ENCODE data around the gene TLE5. TPM values are rescaled to one million over a fixed set of nuclear protein-coding genes. Genes with fewer than 3 reads are reported as not detected.

Gene TLE5
- total and polyA plus RNA-seq, 7 donors = 390 to 786 (median 552) TPM

GRCh38 chr19:3071768-3072167, 9.5 kb upstream of the TLE5 start:
- DNase-seq (no peak), ATAC-seq (no peak)
- 24 to 48% (median 41%) methylated on average over 4 of the region's 4 CpGs for WGBS, 3 donors
- Histone ChIP-seq H3K36me3 (ENCODE audit: insufficient read depth in 1 of 2, low read depth in 1 of 2) (no peaks in the 10 kb centered on the region), H3K4me3 (no peak overlapping the region), H3K4me1 (peaks cover 20% of the 10 kb centered on the region), H3K27ac (no peak overlapping the region), H3K27me3 (ENCODE audit: insufficient read depth in 3 of 3, low read length in 2 of 3) (no peaks in the 10 kb centered on the region), H3K9me3 (no peaks in the 10 kb centered on the region)
- no peak for TF ChIP-seq CTCF (IDR thresholded peaks at IDR 0.05)
- intact Hi-C loops (cut with DNase I) = loop anchor here in 1 of 2 donors (10.0 kb wide), 1 partner anchor 53 kb away; no protein-coding TSS in a partner anchor

GRCh38 chr19:3068071-3068470, 5.8 kb upstream of the TLE5 start:
- Histone ChIP-seq H3K27me3 (ENCODE audit: insufficient read depth in 3 of 3, low read length in 2 of 3) (no peaks in the 10 kb centered on the region), H3K4me1 (peaks cover 12% of the 10 kb centered on the region), H3K36me3 (ENCODE audit: insufficient read depth in 1 of 2, low read depth in 1 of 2) (no peaks in the 10 kb centered on the region), H3K27ac (peak overlapping the region; percentile 79), H3K9me3 (no peaks in the 10 kb centered on the region), H3K4me3 (peak overlapping the region; percentile 49)
- ATAC-seq = peak; percentile 86 to 97 (median 89)
- peak; percentile 59 to 86 for DNase-seq
- TF ChIP-seq CTCF (IDR thresholded peaks at IDR 0.05) = no peak
- WGBS, 3 donors = 18 to 46% (median 43%) methylated on average over 21 of the region's 21 CpGs
- intact Hi-C loops (cut with DNase I) = no loop called here

- Histone ChIP-seq H3K27me3 (ENCODE audit: insufficient read depth in 3 of 3, low read length in 2 of 3) (no peaks in the 10 kb centered on the region), H3K27ac (peak overlapping the region; percentile 79), H3K36me3 (ENCODE audit: insufficient read depth in 1 of 2, low read depth in 1 of 2) (no peaks in the 10 kb centered on the region), H3K9me3 (no peaks in the 10 kb centered on the region), H3K4me1 (peaks cover 16% of the 10 kb centered on the region), H3K4me3 (peak overlapping the region; percentile 49)
- no peak for TF ChIP-seq CTCF (IDR thresholded peaks at IDR 0.05)
- intact Hi-C loops (cut with DNase I) = no loop called here
- DNase-seq = no peak
- peak in 1 of 4 donors; percentile 1 for ATAC-seq
- 76 to 86% (median 85%) methylated on average over 9 of the region's 9 CpGs for WGBS, 3 donors
Measured at GRCh38 chr19:3067563-3067962, 5.3 kb upstream of the TLE5 start.

GRCh38 chr19:3066482-3067049, 4.3 kb upstream of the TLE5 start:
- H3K36me3 ChIP-seq (ENCODE audit: insufficient read depth in 1 of 2, low read depth in 1 of 2) = no peaks in the 10 kb centered on the region
- DNase-seq = no peak
- no peak for TF ChIP-seq CTCF (IDR thresholded peaks at IDR 0.05)
- ATAC-seq = no peak
- no peaks in the 10 kb centered on the region for H3K27me3 ChIP-seq (ENCODE audit: insufficient read depth in 3 of 3, low read length in 2 of 3)
- 92 to 95% (median 93%) methylated on average over 16 of the region's 16 CpGs for WGBS, 3 donors
- peaks cover 16% of the 10 kb centered on the region for H3K4me1 ChIP-seq
- intact Hi-C loops (cut with DNase I) = no loop called here
- H3K4me3 ChIP-seq = no peak overlapping the region
- no peak overlapping the region for H3K27ac ChIP-seq
- no peaks in the 10 kb centered on the region for H3K9me3 ChIP-seq

Measured in psoas muscle (tissue), 8 donors.